NCI-H2107 treated with DMSO at 0.1 percent for 48 hours (cell line): ENCODE data around the gene ARAP3.
"Not testable (repeated sequence)": the region's sequence is repeated elsewhere in the genome, so short reads cannot be mapped to it uniquely, and the experiment has no call there.

Experiments
- DNase-seq: peaks from one replicate; lab custom pipeline; 2025; ENCODE audit not compliant: unreplicated experiment; lab: John Stamatoyannopoulos, UW

The ARAP3 gene

GRCh38 chr5:141618804-141619554 lies 63.1 kb downstream of the ARAP3 start, which contains the start of gene DIAPH1:
TSS of gene DIAPH1 (minus strand) at chr5:141619000. CDS start at chr5:141618914, 86 bp downstream.
- DNase-seq: peak; percentile 52

GRCh38 chr5:141618030-141618803 lies 63.8 kb downstream of the ARAP3 start:
- DNase-seq: peak; percentile 37

- peak; percentile 36 for DNase-seq
These were observed 64.4 kb downstream of the ARAP3 start for GRCh38 chr5:141617682-141618029.

- DNase-seq: no peak
These were observed 64.9 kb downstream of the ARAP3 start for GRCh38 chr5:141617128-141617527.

GRCh38 chr5:141615991-141616720 lies 65.9 kb downstream of the ARAP3 start:
- no peak for DNase-seq

- DNase-seq: no peak
These were observed 68.7 kb downstream of the ARAP3 start for GRCh38 chr5:141613344-141613743.

- no peak for DNase-seq
These were observed 70.7 kb downstream of the ARAP3 start for GRCh38 chr5:141611289-141611688.

- not testable (repeated sequence) for DNase-seq
These were observed 72.1 kb downstream of the ARAP3 start for GRCh38 chr5:141609921-141610320.

GRCh38 chr5:141609044-141609443 lies 73.0 kb downstream of the ARAP3 start:
- DNase-seq: no peak

- no peak for DNase-seq
These were observed 73.5 kb downstream of the ARAP3 start for GRCh38 chr5:141608557-141608956.

GRCh38 chr5:141608046-141608445 lies 74.0 kb downstream of the ARAP3 start:
- no peak for DNase-seq

GRCh38 chr5:141605523-141606277 lies 76.3 kb downstream of the ARAP3 start:
- DNase-seq: no peak

GRCh38 chr5:141603923-141604717 lies 77.9 kb downstream of the ARAP3 start:
- no peak for DNase-seq
